Raji (cell line): ENCODE results near the gene PCSK2.

Source experiments
- POLR2A ChIP-seq: IDR thresholded peaks from 2 replicates; pipeline ENCODE4 v1.6.1; 2011; ENCODE audit warnings: low read depth, low read length, control low read depth; ENCODE audit not compliant: insufficient read depth

Gene PCSK2

GRCh38 chr20:17507032-17507431, 280.2 kb downstream of the PCSK2 start:
- TF ChIP-seq POLR2A = no peak

DNA sequence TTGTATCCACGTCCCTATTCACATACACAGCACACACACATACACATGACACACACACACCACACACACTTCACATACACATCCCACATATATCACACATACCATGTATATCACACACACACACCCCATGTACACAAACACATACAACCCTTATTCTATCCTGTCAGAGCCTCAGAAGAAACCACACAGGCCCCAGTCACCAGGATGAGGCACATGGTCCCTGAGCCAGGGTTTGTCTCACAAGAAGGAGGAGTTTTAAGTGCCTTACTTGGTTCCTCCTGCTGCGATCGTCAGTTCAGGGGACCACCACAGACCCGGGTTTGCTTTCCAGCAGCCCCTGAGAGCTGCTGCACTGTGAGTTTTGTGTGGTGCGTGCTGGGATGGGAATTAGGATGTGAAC, 280.7 kb downstream of the PCSK2 start:
- TF ChIP-seq POLR2A = no peak

DNA sequence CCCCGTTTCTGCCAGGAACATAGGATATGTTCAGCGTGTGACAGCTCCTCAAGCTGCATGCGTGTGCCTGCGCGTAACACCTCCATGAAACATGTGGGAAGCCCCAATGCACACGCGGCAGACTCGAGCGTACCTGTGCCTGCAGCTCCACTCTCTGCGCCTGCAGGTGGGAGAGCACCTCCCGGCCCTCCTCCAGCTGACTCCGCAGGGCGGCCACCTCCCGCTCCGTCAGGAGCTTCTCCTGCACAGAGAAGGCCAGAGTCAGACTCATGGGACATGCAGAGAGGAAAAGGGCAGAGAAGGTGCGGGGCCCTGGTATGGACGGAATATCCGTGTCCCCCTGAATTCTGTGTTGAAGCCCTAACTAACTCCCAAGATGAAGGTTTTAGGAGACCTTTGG, 281.9 kb downstream of the PCSK2 start:
- no peak for TF ChIP-seq POLR2A

GRCh38 chr20:17510548-17510947, 283.7 kb downstream of the PCSK2 start:
- TF ChIP-seq POLR2A = no peak

DNA sequence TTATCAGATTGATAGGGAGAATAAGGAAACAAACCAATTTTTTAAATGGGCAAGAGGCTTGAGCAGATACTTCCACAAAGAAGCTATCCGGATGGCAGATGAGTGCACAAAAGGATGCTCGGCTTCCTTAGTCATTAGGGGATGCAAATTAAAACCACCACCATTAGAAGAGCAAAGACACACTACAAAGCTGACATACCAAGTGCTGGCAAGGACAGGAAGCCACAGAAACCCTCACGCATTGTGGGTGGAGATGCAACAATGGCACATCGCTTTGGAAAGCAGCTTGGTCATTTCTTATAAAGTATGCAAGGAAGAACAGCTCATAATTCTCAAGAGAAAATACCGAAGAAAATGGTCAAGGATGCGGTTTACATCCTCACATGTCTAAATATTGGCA, 284.6 kb downstream of the PCSK2 start:
- TF ChIP-seq POLR2A = no peak

DNA sequence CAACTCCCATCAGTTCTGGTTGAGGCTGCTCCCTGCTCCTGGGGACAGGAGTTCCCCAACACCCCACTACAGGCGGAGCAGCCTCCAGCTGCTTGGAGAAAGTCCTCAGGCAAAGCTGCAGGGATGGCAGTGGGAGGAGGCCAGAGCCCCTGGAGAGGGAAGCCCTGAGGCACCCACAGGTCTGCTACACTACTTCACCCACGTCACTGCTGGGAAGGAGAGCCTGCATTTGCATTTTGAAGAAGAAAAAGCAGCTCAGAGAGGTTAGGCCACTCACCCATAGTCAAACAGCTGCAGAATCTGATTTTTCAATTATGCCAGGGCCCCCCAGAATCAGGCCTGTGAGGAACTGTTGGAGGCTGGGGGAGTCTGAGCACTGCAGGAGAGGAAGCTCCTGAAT, 287.1 kb downstream of the PCSK2 start:
- TF ChIP-seq POLR2A = no peak

GRCh38 chr20:17515053-17515452, 288.2 kb downstream of the PCSK2 start:
- TF ChIP-seq POLR2A = no peak

- TF ChIP-seq POLR2A = no peak
Measured at GRCh38 chr20:17518339-17519052, 291.7 kb downstream of the PCSK2 start.

- no peak for TF ChIP-seq POLR2A
Measured at GRCh38 chr20:17519606-17520285, 292.9 kb downstream of the PCSK2 start.

GRCh38 chr20:17520583-17520982, 293.7 kb downstream of the PCSK2 start:
- no peak for TF ChIP-seq POLR2A

GRCh38 chr20:17522528-17522927, 295.7 kb downstream of the PCSK2 start:
- no peak for TF ChIP-seq POLR2A

DNA sequence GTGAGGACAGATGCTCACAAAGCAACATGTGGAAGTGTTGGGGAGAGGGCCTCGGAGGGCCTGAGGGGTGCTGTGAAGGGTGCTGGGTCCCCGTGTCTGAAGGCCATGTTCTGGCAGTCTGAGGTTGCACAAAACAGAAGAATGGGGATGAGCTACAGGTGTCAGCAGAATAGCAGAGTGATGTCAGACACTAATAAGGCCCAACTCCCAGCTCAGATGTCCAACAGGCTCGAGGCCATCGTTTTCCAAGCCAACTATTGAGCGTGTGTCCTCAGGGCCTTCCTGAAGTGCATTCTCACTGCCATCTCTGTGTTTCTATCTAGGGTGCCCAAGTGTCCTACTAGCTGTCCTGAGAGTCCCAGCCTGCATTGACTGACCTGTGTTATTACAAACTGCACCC, 296.5 kb downstream of the PCSK2 start:
- TF ChIP-seq POLR2A = no peak

- TF ChIP-seq POLR2A = no peak
Measured at GRCh38 chr20:17524560-17524959, 297.7 kb downstream of the PCSK2 start.

DNA sequence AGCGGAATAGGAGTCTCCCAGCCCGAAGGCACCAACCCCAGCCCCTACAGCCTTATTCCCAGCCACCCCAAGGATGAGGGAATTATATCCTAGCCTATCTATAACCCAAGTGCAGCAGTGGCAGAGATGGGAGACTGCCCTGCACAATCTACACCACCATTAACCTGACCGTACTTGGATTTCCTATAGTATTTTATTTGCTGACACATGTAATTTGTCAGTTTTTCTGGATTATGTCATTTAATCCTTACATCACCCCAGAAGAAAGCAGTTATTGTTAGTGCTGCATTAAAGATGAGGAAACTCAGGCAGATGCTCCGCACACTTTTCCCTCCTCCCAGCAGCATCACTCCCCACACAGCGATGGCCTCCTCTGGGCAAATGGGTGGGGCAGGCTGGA, 298.3 kb downstream of the PCSK2 start:
- no peak for TF ChIP-seq POLR2A

- no peak for TF ChIP-seq POLR2A
Measured at GRCh38 chr20:17525650-17526049, 298.8 kb downstream of the PCSK2 start.

DNA sequence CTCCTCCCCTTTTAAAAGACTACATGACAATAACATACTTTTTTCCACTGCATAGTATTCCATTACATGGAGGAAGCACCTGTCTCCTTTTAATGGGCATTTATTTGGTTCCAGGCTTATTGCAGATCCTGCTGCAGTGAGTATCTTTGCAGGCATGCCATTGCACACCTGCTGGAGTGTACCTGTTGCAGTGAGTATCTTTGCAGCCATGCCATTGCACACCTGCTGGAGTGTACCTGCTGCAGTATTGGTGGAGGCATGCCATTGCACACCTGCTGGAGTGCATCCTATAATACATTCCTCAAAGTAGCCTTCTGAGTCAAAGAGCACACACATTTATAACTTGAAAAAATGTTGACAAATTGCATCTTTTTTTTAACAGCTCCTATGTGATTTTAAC, 302.7 kb downstream of the PCSK2 start:
- no peak for TF ChIP-seq POLR2A

DNA sequence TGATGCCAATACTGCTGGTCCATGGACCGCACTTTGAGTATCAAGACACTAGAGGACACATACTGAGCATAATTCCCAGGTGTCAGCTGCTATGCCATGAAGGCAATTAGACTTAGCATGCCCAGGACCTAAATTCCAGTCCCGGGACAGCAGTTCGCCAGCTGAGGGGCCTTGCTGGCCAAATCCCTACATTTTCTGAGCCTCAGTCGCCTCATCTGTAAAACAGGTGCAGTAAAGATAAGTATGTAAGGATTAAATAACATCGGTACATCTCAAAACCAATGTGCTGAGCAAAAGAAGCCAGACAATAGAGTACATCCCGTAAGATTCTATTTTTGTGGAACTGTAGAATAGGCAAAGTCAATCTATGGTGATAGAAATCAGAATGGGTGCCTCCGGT, 303.3 kb downstream of the PCSK2 start:
- TF ChIP-seq POLR2A = no peak
